Left lung (tissue), 10 donors: ENCODE data around the gene FAM181A. TPM values are rescaled to one million over a fixed set of nuclear protein-coding genes. Genes with fewer than 3 reads are reported as not detected.

Experiments
- ATAC-seq: fragments of 200-7000 bp; cut with Tn5 transposase; one replicate; pipeline ENCODE4 v1.9.1; 2020; ENCODE audit warnings: moderate library complexity
- DNase-seq, 4 donors: peaks; one replicate each; pipeline ENCODE4 v3.0.0-alpha.2; 2013 to 2020
- H3K27ac ChIP-seq, 2 donors: fragments of 200-600 bp; sonication (generic) in 1 of 2; one replicate each; pipeline versions ENCODE4 v1.5.0 to v1.8.0; 2020 to 2021
- H3K27me3 ChIP-seq, 2 donors: fragments of 200-600 bp; sonication (generic) in 1 of 2; one replicate each; pipeline versions ENCODE4 v1.5.0 to v1.8.0; 2020 to 2021
- H3K36me3 ChIP-seq, 2 donors: fragments of 200-600 bp; sonication (generic) in 1 of 2; one replicate each; pipeline versions ENCODE4 v1.5.0 to v1.8.0; 2020 to 2021
- H3K4me1 ChIP-seq, 2 donors: fragments of 200-600 bp; one replicate each; pipeline ENCODE4 v1.8.0; 2021
- H3K4me3 ChIP-seq, 2 donors: fragments of 200-600 bp; sonication (generic) in 1 of 2; one replicate each; pipeline versions ENCODE4 v1.5.0 to v1.8.0; 2020 to 2021; ENCODE audit warnings: mild to moderate bottlenecking in 1 of 2
- H3K9me3 ChIP-seq, 2 donors: fragments of 200-600 bp; sonication (generic) in 1 of 2; one replicate each; pipeline versions ENCODE4 v1.5.0 to v1.8.0; 2020 to 2021
- intact Hi-C, 2 donors: fragments of 100-400 bp; cut with DNase I; formaldehyde crosslinking; loops; one replicate each; pipeline versions ENCODE4 v1.11.2 to v1.14.2; 2022
- polyA plus RNA-seq, 6 donors: library from polyadenylated mRNA; unstranded; fragments of 120-200 nt; gene quantifications; one replicate each; pipeline ENCODE4 v1.2.1, GENCODE V29; 2013; ENCODE audit not compliant: insufficient read length in 6 of 6
- total RNA-seq, 2 donors: library from RNA; stranded (reverse); fragmentation: NEBNext Ultra II Directional; extraction: Animal tissue kit (Norgen Biotek cat#: 25700); gene quantifications; one replicate each; pipeline ENCODE4 v1.2.1, GENCODE V29; 2021
- TF ChIP-seq, protein P1 (sequence below), 2 donors: fragments of 200-600 bp; sonication (generic) in 1 of 2; IDR thresholded peaks; one replicate each; pipeline versions ENCODE4 v1.5.0 to v1.8.0; 2021; ENCODE audit warnings: antibody characterized with exemption in 2 of 2
- donor health status: DM: no; HTN: yes; CAD: no.
- donor health status: DM: no; HTN: no; CAD: no.

Gene FAM181A
- total and polyA plus RNA-seq, 8 donors: 0.10 to 1.1 (median 0.37) TPM; not detected in 2

DNA sequence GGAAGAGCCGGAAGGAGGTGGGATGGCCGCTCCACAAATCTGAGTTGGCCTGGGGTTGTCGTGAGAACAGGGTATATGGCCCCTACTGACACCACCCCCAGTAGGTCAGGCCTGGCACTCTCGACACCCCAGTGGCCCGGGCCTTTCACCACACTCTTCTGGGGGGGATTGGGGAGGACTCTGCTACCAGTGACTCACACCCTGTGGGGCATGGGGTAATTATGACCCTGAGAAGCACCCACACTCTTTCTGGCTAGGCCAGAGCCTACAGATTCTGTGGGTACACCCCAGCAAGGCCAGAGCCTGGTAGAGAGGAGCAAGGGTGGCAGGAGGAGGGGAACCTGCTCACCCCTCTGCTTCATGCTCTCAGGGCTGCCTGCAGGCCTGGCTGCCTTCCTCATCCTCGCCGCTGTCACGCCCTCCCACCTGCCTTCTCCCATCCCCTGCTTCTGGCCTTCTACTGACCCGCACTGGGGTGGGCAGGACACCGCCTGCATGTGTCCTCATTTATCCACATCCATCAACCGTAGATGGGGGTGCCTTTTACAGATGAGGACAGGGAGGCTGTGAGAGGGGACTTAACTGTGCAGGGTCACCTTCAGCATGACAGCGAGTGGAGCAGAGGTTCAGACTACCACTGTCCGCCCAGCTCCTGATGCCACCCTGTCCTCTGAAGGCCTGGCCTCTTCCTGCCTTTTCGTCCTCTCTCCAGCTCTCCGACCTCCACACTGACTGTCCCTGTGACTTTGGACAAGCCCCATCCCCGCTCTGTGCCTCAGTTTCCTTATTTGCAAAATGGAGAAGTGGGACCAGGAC is 30.8 kb downstream of the FAM181A start:
- Histone ChIP-seq H3K27me3 (no peaks in the 10 kb centered on the region), H3K4me3 (no peak overlapping the region), H3K9me3 (no peaks in the 10 kb centered on the region), H3K27ac (no peak overlapping the region), H3K4me1 (peaks cover 7 to 59% of the 10 kb centered on the region in 2 donors), H3K36me3 (no peaks in the 10 kb centered on the region)
- TF ChIP-seq, protein P1, sequence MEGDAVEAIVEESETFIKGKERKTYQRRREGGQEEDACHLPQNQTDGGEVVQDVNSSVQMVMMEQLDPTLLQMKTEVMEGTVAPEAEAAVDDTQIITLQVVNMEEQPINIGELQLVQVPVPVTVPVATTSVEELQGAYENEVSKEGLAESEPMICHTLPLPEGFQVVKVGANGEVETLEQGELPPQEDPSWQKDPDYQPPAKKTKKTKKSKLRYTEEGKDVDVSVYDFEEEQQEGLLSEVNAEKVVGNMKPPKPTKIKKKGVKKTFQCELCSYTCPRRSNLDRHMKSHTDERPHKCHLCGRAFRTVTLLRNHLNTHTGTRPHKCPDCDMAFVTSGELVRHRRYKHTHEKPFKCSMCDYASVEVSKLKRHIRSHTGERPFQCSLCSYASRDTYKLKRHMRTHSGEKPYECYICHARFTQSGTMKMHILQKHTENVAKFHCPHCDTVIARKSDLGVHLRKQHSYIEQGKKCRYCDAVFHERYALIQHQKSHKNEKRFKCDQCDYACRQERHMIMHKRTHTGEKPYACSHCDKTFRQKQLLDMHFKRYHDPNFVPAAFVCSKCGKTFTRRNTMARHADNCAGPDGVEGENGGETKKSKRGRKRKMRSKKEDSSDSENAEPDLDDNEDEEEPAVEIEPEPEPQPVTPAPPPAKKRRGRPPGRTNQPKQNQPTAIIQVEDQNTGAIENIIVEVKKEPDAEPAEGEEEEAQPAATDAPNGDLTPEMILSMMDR (IDR thresholded peaks at IDR 0.05): no peak
- DNase-seq (no peak), ATAC-seq (no peak)
- intact Hi-C loops: no loop called here

DNA sequence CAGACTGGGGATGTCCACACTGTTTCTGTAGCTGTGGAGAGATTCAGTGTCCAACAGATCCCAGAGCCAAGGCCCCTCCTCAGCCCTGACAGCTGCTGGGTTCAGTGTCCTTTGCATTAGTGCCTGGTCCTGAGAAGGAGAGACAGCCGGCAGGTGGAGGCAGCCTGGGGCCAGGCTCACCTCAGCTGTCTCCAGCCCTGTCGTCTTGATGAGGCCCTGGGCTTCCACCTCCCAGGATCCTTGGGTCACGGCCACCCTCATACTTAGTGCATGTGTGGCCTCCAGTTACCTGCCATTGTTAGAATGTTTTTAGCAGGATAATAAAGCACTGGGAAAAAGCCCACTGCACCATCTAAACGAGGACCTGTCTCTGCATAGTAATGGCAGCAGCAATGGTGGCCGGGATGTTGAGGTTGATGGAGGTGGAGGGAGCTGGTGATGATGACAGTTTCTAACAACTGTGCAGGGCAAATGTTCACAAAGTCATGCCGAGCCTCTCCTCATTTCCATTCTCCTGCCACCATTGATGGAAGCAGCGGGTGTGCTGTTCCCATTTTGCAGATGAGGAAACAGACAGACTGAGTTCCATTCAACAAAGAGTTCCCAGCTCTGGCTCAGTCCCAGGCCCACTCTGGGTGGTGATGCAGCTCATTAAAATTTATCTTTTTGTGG is 31.6 kb downstream of the FAM181A start:
- H3K27ac ChIP-seq: peak overlapping the region in 1 of 2 donors; percentile 50
- H3K9me3 ChIP-seq: no peaks in the 10 kb centered on the region
- TF ChIP-seq, protein P1 (IDR thresholded peaks at IDR 0.05): no peak
- no peaks in the 10 kb centered on the region for H3K27me3 ChIP-seq
- no peak overlapping the region for H3K4me3 ChIP-seq
- peaks cover 7 to 61% of the 10 kb centered on the region in 2 donors for H3K4me1 ChIP-seq
- H3K36me3 ChIP-seq: no peaks in the 10 kb centered on the region
- intact Hi-C loops: no loop called here
- ATAC-seq (no peak), DNase-seq (no peak)

DNA sequence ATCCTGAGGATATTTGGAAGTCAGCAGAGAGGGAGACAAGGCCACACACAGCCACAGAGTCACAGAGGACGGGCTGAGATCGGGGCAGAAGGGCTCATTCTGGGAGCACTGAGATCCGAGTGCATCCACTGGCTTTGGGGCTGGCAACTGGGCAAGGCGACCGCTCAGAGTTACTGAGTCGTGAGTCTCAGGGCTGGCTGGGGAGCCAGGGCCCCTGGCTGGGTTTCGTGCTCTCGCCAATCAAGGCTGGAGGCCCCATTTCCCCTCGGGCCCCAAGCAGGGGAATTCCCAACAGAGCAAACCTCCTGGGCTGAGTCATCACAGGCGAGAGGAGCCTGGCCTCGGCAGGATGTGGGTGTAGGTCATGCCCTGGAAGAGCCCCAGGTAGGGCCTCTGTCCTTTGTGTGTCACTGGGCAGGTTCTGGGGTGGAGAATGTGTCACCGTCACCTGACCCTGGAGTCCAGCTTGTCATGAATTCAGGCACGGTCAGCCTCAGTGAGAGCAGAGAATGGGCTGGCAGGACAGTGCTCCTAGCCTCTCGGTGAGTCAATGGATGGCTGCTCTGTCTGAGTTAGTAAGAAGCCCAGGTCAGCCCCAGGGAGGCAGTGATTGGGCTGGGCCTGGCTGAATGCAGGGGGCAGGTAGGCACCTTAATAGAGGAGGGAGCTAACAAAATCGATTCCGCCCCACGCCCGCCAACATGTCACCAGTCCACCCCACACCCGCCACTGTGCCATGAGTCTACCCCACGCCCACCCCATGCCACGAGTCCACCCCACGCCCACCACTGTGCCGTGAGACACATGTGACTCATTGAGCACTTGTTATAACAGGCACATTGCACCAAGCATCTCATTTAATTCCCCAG is 32.3 kb downstream of the FAM181A start:
- peak; percentile 90 for ATAC-seq
- TF ChIP-seq, protein P1 (IDR thresholded peaks at IDR 0.05): no peak
- Histone ChIP-seq H3K4me1 (peaks cover 7 to 58% of the 10 kb centered on the region in 2 donors), H3K9me3 (no peaks in the 10 kb centered on the region), H3K4me3 (no peak overlapping the region), H3K36me3 (no peaks in the 10 kb centered on the region), H3K27me3 (no peaks in the 10 kb centered on the region), H3K27ac (peak overlapping the region in 1 of 2 donors; percentile 50)
- peak in 2 of 4 donors; percentile 80 to 89 for DNase-seq
- intact Hi-C loops: no loop called here

DNA sequence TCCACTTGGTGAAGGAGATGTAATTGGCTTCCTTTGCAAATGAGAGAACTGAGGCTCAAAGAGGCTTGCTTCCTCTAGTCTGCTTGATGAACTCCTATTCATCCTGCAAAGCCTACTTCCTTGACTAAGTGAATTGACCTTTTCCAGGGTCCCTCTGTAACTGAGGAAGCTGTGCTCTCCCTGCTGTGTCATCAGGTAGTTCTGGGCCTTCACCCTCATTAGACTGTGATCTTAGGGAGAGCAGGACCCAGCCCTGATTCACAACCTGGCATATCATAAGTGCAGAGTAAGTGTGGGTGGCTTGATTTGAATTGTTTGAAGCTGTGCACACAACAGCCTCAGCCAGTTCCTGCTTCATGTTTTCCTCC is 32.9 kb downstream of the FAM181A start:
- Histone ChIP-seq H3K27ac (peak overlapping the region in 1 of 2 donors; percentile 50), H3K4me3 (no peak overlapping the region), H3K27me3 (no peaks in the 10 kb centered on the region), H3K4me1 (peaks cover 7 to 52% of the 10 kb centered on the region in 2 donors), H3K9me3 (no peaks in the 10 kb centered on the region), H3K36me3 (no peaks in the 10 kb centered on the region)
- intact Hi-C loops: no loop called here
- ATAC-seq: no peak
- DNase-seq: no peak
- TF ChIP-seq, protein P1 (IDR thresholded peaks at IDR 0.05): no peak
